Measurements from ENCODE around the gene CD200. TPM values are rescaled to one million over a fixed set of nuclear protein-coding genes. Genes with fewer than 3 reads are reported as not detected.

Gene CD200
- total and polyA plus RNA-seq, 2 of the 4 experiments (the other 2 are of a cell fraction) = 1.1 to 1.7 TPM

- Histone ChIP-seq H2BK120ac (ENCODE audit: low read depth, low read length) (no peak overlapping the region), H2BK5ac (ENCODE audit: low read depth, low read length, poor library complexity, severe bottlenecking) (no peak overlapping the region), H3K27ac (ENCODE audit: insufficient read depth, low read length) (no peak overlapping the region), H4K91ac (ENCODE audit: insufficient read depth, low read depth, low read length) (no peak overlapping the region), H3K4me3 (ENCODE audit: insufficient read depth, low read depth, low read length) (no peak overlapping the region), H3K27me3 (ENCODE audit: control insufficient read depth, insufficient read depth, low read length) (peaks cover 2% of the 10 kb centered on the region; the same call in 1 of the 2 replicates), H2AK9ac (replicated peaks; ENCODE audit: low read depth, low read length, poor library complexity) (no peak overlapping the region), H4K5ac (ENCODE audit: low read depth, low read length) (no peak overlapping the region), H2AK5ac (ENCODE audit: low read depth, low read length) (no peak overlapping the region), H3K23ac (ENCODE audit: low read depth, low read length) (no peak overlapping the region), H3K4me2 (ENCODE audit: low read depth, low read length) (no peak overlapping the region), H4K20me1 (ENCODE audit: insufficient read depth, low read length) (no peaks in the 10 kb centered on the region), H2BK20ac (ENCODE audit: low read depth, low read length) (no peak overlapping the region), H3K4me1 (ENCODE audit: control insufficient read depth, insufficient read depth, low read length) (peaks cover 2% of the 10 kb centered on the region; the same call in 1 of the 2 replicates), H4K8ac (ENCODE audit: low read depth in 2 of 2, low read length in 2 of 2) (no peak overlapping the region), H3K18ac (ENCODE audit: low read depth, low read length) (no peak overlapping the region), H3K36me3 (ENCODE audit: control insufficient read depth, insufficient read depth, low read length) (no peaks in the 10 kb centered on the region), H3K14ac (replicated peaks; ENCODE audit: low read depth, low read length) (no peak overlapping the region), H3K9ac (ENCODE audit: low read depth, low read length) (no peak overlapping the region), H3K4ac (ENCODE audit: low read depth, low read length) (no peak overlapping the region), H3K9me3 (ENCODE audit: control insufficient read depth, insufficient read depth, low read length) (no peaks in the 10 kb centered on the region), H3K56ac (ENCODE audit: extremely low read depth, insufficient read depth, low read length) (no peak overlapping the region), H3K9me1 (ENCODE audit: insufficient read depth, low read length) (no peaks in the 10 kb centered on the region), H2BK15ac (ENCODE audit: low read depth, low read length) (no peak overlapping the region), H2AFZ (replicated peaks; ENCODE audit: low read length, poor library complexity) (no peak overlapping the region), H3K79me1 (ENCODE audit: low read depth in 1 of 2, low read length in 2 of 2) (no peaks in the 10 kb centered on the region)
- ATAC-seq (ENCODE audit: low read depth) = no peak
- intact Hi-C loops (cut with micrococcal nuclease) (no loop called here), in situ Hi-C loops (cut with MboI; ENCODE audit: low sequenced_read_pairs) (no loop called here), dilution Hi-C loops (cut with HindIII; ENCODE audit: low sequenced_read_pairs, unreplicated experiment) (no loop called here)
- TF ChIP-seq BHLHE40 (IDR thresholded peaks at IDR 0.05; ENCODE audit: low read depth, low read length) (no peak), MXI1 (IDR thresholded peaks at IDR 0.05; ENCODE audit: borderline replicate concordance, low read depth, low read length) (no peak), RFX5 (IDR thresholded peaks at IDR 0.05; ENCODE audit: low read depth, low read length) (no peak)
- BruUV-seq (replicated peaks) = no TSS peak
- POLR2A ChIA-PET (ENCODE audit: unreplicated experiment) = no interaction called here
- CTCF ChIA-PET = no interaction called here
- WGBS, 2 experiments (ENCODE audit: extremely low coverage in 2 of 2, insufficient read length in 1 of 2) = no CpG with 5 or more reads among the region's 5 CpGs
- no peak for DNase-seq
Measured at GRCh38 chr3:112352720-112353119, 19.8 kb downstream of the CD200 start.

All from IMR-90 (cell line).